Suprapubic skin (tissue), 4 donors: Measurements from ENCODE around the gene UBE2O. TPM values are rescaled to one million over a fixed set of nuclear protein-coding genes. Genes with fewer than 3 reads are reported as not detected.
A peak's percentile ranks its signal among the peaks of the same experiment; 100 is the strongest.

Experiments used
- DNase-seq, 2 donors: peaks; one replicate each; pipeline ENCODE4 v3.0.0-alpha.2; 2019; ENCODE audit warnings: low spot score in 2 of 2
- H3K27ac ChIP-seq: fragments of 200-600 bp; sonication (generic); one replicate; pipeline ENCODE4 v1.5.1; 2019
- H3K27me3 ChIP-seq: fragments of 200-600 bp; sonication (generic); one replicate; pipeline ENCODE4 v1.5.1; 2019
- H3K36me3 ChIP-seq: fragments of 200-600 bp; sonication (generic); one replicate; pipeline ENCODE4 v1.5.1; 2019
- H3K4me1 ChIP-seq: fragments of 200-600 bp; sonication (generic); one replicate; pipeline ENCODE4 v1.5.1; 2019
- H3K4me3 ChIP-seq: fragments of 200-600 bp; sonication (generic); one replicate; pipeline ENCODE4 v1.5.1; 2019; ENCODE audit warnings: mild to moderate bottlenecking
- H3K9me3 ChIP-seq: fragments of 200-600 bp; sonication (generic); one replicate; pipeline ENCODE4 v1.5.1; 2019
- EP300 ChIP-seq: sonication (generic); formaldehyde crosslinking; IDR thresholded peaks from one replicate; pipeline ENCODE4 v1.6.1; 2017; ENCODE audit warnings: antibody characterized with exemption
- POLR2A ChIP-seq, 2 donors: fragments of 450-650 bp; IDR thresholded peaks; one replicate each; pipeline ENCODE4 v1.6.1; 2017; ENCODE audit warnings: antibody characterized with exemption in 2 of 2, mild to moderate bottlenecking in 2 of 2, moderate library complexity in 2 of 2
- POLR2AphosphoS5 ChIP-seq, 3 donors: sonication (generic); formaldehyde crosslinking; IDR thresholded peaks; one replicate each; pipeline ENCODE4 v1.6.1; 2017; ENCODE audit warnings: antibody characterized with exemption in 3 of 3
- WGBS: methylation state at CpG from one replicate; pipeline ENCODE4 v1.1.5; 2018; 5-methylcytosine and 5-hydroxymethylcytosine counted together
- total RNA-seq, 4 donors: library from RNA; depleted of rRNA; stranded (reverse); fragments of >200 nt; gene quantifications; one replicate each; pipeline ENCODE4 v1.1.0, GENCODE V29; 2016
- TF ChIP-seq, protein P1 (sequence below), 2 donors: fragments of 200-600 bp in 1 of 2; fragments of 450-650 bp in 1 of 2; sonication (generic) in 1 of 2; IDR thresholded peaks; one replicate each; pipeline ENCODE4 v1.5.1; 2016 to 2019; ENCODE audit warnings: antibody characterized with exemption in 2 of 2, mild to moderate bottlenecking in 1 of 2, moderate library complexity in 1 of 2

UBE2O gene
- total RNA-seq, 4 donors from 2014 or later, result 31.3 to 42.0 (median 37.7) TPM

DNA sequence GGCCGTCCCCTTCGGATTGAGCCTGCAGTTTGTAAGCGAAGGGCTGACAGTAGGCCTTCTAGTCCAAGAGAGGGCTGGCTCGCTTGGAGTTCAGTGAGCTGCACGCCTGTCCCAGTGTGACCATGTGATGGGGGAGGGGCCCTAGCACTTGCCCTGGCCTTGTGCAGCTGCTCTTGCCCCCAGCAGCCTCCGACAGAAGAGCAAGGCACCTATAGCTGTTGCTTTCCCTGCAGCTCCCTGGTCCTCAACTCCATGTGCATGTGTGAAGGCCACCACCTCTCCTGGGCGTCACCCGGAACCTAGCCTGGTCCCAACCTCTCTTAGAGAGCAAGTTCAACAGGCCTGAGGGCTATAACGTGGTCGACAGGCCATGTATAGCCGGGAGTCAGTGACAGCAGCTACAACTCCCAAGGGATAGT lies 62.9 kb downstream of the UBE2O start:
- H3K36me3 ChIP-seq, result peaks cover 42% of the 10 kb centered on the region
- H3K27ac ChIP-seq, result no peak overlapping the region
- DNase-seq, result no peak
- no peaks in the 10 kb centered on the region for H3K9me3 ChIP-seq
- 77% methylated on average over 11 of the region's 11 CpGs for WGBS
- TF ChIP-seq POLR2A (IDR thresholded peaks at IDR 0.05) (no peak), EP300 (no peak), POLR2AphosphoS5 (IDR thresholded peaks at IDR 0.05) (no peak)
- TF ChIP-seq, protein P1, sequence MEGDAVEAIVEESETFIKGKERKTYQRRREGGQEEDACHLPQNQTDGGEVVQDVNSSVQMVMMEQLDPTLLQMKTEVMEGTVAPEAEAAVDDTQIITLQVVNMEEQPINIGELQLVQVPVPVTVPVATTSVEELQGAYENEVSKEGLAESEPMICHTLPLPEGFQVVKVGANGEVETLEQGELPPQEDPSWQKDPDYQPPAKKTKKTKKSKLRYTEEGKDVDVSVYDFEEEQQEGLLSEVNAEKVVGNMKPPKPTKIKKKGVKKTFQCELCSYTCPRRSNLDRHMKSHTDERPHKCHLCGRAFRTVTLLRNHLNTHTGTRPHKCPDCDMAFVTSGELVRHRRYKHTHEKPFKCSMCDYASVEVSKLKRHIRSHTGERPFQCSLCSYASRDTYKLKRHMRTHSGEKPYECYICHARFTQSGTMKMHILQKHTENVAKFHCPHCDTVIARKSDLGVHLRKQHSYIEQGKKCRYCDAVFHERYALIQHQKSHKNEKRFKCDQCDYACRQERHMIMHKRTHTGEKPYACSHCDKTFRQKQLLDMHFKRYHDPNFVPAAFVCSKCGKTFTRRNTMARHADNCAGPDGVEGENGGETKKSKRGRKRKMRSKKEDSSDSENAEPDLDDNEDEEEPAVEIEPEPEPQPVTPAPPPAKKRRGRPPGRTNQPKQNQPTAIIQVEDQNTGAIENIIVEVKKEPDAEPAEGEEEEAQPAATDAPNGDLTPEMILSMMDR (IDR thresholded peaks at IDR 0.05), result no peak
- no peak overlapping the region for H3K4me3 ChIP-seq
- H3K4me1 ChIP-seq, result peaks cover 14% of the 10 kb centered on the region
- no peaks in the 10 kb centered on the region for H3K27me3 ChIP-seq

DNA sequence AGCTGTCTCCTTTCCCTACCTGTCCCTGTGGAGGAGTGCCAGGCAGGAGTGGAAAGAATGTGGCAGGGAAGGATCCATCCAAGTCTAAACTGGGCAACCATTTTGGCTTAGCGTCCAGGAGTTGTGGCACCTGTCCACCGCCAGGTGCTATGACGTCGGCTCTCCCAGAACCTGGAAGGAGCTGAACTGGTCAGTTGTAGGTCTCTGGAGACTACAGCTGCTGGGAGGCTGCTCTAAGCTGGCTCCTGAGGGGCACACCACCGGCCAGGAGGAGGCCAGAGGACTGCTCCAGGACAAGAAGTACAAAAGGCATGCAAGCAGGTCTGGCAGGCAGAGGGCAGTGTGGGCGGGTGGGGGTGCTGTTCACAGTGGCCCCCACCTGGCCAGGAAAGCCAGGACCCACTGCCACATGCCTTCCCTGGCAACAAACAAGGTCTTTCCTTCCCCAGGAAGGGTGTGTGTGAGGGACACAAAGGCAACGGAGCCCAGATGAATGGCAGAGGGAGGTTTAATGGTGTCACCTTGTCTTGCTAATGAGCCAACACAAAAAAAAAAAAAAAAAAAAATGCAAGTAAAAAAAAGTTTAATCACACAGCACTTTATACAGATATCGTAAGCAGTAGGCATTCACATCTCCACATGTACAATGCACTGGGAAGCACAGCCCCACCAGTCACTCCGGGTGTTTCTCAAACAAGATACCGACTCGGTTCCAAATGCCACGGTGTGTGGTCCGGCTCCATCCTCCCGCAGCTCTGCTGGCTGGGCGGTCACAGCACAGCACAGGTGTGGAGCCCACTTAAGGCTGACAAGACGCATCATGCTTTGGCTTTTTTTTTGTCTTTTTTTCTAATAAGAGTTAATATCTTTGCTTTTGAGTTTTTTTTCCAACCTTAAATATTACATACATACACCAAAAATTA lies 63.7 kb downstream of the UBE2O start:
- Histone ChIP-seq H3K4me1 (peaks cover 22% of the 10 kb centered on the region), H3K36me3 (peaks cover 35% of the 10 kb centered on the region), H3K9me3 (no peaks in the 10 kb centered on the region), H3K27ac (no peak overlapping the region), H3K4me3 (no peak overlapping the region), H3K27me3 (no peaks in the 10 kb centered on the region)
- TF ChIP-seq EP300 (no peak), POLR2A (IDR thresholded peaks at IDR 0.05) (no peak), POLR2AphosphoS5 (IDR thresholded peaks at IDR 0.05) (no peak)
- TF ChIP-seq, protein P1 (IDR thresholded peaks at IDR 0.05), result no peak
- DNase-seq, result no peak
- 64% methylated on average over 15 of the region's 16 CpGs for WGBS

DNA sequence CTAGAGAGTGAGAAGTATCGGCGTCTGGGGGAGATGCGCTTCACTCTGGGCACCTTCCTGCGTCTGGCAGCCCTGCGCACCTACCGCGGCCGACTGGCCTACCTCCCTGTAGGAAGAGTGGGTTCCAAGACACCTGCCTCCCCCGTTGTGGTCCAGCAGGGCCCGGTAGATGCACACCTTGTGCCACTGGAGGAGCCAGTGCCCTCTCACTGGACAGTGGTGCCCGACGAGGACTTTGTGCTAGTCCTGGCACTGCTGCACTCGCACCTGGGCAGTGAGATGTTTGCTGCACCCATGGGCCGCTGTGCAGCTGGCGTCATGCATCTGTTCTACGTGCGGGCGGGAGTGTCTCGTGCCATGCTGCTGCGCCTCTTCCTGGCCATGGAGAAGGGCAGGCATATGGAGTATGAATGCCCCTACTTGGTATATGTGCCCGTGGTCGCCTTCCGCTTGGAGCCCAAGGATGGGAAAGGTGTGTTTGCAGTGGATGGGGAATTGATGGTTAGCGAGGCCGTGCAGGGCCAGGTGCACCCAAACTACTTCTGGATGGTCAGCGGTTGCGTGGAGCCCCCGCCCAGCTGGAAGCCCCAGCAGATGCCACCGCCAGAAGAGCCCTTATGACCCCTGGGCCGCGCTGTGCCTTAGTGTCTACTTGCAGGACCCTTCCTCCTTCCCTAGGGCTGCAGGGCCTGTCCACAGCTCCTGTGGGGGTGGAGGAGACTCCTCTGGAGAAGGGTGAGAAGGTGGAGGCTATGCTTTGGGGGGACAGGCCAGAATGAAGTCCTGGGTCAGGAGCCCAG lies 65.8 kb downstream of the UBE2O start:
- 93% methylated on average over 17 of the region's 31 CpGs for WGBS
- DNase-seq, result no peak
- H3K27me3 ChIP-seq, result no peaks in the 10 kb centered on the region
- H3K9me3 ChIP-seq, result no peaks in the 10 kb centered on the region
- H3K4me3 ChIP-seq, result no peak overlapping the region
- H3K36me3 ChIP-seq, result peaks cover 22% of the 10 kb centered on the region
- H3K4me1 ChIP-seq, result peaks cover 42% of the 10 kb centered on the region
- no peak overlapping the region for H3K27ac ChIP-seq
- TF ChIP-seq, protein P1 (IDR thresholded peaks at IDR 0.05), result no peak
- TF ChIP-seq EP300 (no peak), POLR2A (IDR thresholded peaks at IDR 0.05) (no peak), POLR2AphosphoS5 (IDR thresholded peaks at IDR 0.05) (no peak)

DNA sequence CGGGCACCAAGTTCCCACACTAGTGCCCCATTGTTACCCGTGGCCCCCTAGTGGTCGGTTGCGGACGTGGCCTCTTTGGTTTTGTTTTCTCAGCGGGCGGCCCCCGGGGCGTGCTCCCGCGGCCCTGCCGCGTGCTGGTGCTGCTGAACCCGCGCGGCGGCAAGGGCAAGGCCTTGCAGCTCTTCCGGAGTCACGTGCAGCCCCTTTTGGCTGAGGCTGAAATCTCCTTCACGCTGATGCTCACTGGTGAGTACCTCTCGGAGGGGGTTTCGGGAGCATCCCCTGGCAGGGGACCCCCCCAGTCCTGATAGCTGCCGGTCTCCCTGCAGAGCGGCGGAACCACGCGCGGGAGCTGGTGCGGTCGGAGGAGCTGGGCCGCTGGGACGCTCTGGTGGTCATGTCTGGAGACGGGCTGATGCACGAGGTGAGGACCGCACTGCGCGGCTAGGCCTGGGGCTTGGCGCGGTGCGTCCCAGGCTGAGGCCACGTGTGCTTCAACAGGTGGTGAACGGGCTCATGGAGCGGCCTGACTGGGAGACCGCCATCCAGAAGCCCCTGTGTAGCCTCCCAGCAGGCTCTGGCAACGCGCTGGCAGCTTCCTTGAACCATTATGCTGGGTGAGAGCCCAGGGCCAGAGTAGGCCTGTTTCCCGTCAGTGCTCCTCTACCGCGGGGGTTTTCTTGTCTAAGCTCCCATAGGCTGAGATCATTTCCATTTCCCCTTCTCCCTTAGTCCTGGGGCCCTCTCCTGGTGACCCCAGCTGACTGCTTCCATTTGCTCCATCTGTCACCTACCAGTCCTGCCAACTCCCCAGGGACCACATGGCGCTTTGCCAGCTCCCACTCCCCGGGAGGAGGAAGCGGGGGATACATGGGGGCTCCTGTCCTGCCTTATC lies 66.8 kb downstream of the UBE2O start:
- WGBS, result 45% methylated on average over 6 of the region's 52 CpGs
- TF ChIP-seq POLR2AphosphoS5 (IDR thresholded peaks at IDR 0.05) (no peak), EP300 (no peak), POLR2A (IDR thresholded peaks at IDR 0.05) (no peak)
- TF ChIP-seq, protein P1 (IDR thresholded peaks at IDR 0.05), result peak; percentile 57 to 87
- Histone ChIP-seq H3K36me3 (peaks cover 11% of the 10 kb centered on the region), H3K4me1 (peaks cover 52% of the 10 kb centered on the region), H3K27ac (peak overlapping the region; percentile 91), H3K9me3 (no peaks in the 10 kb centered on the region), H3K27me3 (no peaks in the 10 kb centered on the region), H3K4me3 (peak overlapping the region; percentile 60)
- peak; percentile 91 for DNase-seq
